Fibroblast of mammary gland (primary cell): ENCODE measurements around the gene TGFBI.

Experiments used
- DNase-seq: peaks from one replicate; pipeline ENCODE4 v3.0.0-alpha.2; 2010; ENCODE audit warnings: low read depth
- H3K4me3 ChIP-seq: 2 replicates; pipeline ENCODE4 v1.5.1; 2011; ENCODE audit warnings: low read depth, mild to moderate bottlenecking, low read length, moderate library complexity; ENCODE audit not compliant: control insufficient read depth
- TF ChIP-seq, protein P1 (sequence below): conservative IDR thresholded peaks from 2 replicates; pipeline ENCODE4 v1.5.1; 2011; ENCODE audit warnings: low read depth, low read length, inconsistent platforms; ENCODE audit not compliant: control insufficient read depth, insufficient read depth

The TGFBI gene

DNA sequence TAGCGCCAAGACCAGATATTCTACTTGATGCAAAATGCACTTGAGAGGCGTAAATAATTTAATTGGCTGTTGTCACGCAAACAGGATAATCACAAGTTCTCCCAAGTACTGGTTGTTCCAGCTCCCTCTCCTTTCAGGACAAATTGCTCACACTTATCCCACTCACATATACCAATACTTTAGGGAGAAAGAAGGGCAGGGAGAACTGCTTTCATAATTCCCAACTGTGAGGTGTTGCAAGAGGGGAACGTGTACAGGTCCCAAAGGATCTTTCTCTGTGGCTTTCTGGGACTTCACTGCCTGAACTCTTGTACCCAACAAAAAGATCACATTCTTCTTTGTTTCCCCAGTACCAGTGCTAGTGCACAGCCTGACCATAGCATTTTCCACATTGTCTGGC is 21.5 kb upstream of the TGFBI start:
- no peak overlapping the region for H3K4me3 ChIP-seq
- TF ChIP-seq, protein P1, sequence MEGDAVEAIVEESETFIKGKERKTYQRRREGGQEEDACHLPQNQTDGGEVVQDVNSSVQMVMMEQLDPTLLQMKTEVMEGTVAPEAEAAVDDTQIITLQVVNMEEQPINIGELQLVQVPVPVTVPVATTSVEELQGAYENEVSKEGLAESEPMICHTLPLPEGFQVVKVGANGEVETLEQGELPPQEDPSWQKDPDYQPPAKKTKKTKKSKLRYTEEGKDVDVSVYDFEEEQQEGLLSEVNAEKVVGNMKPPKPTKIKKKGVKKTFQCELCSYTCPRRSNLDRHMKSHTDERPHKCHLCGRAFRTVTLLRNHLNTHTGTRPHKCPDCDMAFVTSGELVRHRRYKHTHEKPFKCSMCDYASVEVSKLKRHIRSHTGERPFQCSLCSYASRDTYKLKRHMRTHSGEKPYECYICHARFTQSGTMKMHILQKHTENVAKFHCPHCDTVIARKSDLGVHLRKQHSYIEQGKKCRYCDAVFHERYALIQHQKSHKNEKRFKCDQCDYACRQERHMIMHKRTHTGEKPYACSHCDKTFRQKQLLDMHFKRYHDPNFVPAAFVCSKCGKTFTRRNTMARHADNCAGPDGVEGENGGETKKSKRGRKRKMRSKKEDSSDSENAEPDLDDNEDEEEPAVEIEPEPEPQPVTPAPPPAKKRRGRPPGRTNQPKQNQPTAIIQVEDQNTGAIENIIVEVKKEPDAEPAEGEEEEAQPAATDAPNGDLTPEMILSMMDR: no peak
- DNase-seq: peak; percentile 87

DNA sequence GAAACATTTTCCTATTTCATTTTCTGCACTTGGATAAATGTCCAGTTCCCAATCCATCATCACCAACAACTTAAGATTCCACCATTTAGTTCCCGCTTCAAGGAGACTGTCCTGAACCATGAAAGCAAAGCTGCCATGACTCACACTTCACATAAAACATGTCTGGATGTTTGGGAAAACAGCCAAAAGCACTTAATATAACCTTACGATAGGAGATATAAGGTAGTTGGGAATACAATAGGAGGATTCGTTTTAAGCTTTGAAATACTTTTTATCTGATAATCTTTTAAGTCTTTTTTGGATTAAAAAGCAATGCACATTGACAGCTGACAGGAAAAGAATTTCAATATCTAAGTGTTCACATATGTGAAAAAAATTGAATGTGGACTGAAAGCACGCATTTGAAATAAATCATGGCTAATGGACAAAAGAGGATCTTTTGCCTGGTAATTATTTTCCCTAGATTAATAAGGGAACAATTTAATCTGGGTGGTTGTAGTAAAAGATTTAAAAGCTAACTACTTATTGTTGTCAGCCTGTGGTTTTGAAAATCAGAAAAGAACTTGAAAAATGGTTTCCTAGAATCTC is 17.3 kb upstream of the TGFBI start:
- TF ChIP-seq, protein P1: no peak
- H3K4me3 ChIP-seq: no peak overlapping the region
- peak; percentile 88 for DNase-seq

DNA sequence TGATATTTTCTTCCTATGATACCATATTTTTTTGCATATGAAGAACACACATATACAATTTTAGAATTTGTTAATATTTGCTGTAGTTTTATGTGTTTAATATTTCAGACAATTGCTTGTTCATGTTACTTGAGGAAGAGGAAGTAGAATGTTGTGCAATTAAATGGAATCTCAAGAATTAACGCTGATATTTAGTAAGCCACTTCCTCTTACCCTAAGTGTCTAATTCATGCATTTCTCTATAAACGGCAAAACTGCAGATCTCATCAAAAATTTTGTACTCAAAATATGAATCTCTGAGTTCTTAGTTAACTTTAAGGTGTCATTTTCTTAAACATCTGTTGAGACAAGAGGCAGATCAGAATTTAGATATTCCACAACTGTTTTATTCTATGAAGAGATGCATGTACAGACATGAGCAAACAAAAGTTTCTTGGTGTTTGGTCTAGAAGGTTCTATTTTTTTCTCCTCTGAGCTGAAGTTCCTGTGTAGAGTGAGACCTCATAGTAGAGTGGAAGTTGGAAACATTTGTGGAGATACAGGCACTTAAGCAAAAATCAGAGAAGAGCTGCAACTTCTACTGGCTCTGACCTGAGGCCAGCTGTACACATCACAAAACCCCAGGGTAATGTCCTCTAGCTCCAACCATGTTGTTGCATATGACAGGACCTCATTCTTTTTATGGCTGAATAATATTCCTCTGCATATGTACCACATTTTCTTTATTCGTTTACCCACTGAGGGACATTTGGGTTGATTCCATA is 16.6 kb upstream of the TGFBI start:
- DNase-seq: peak; percentile 49
- TF ChIP-seq, protein P1: no peak
- H3K4me3 ChIP-seq: no peak overlapping the region

DNA sequence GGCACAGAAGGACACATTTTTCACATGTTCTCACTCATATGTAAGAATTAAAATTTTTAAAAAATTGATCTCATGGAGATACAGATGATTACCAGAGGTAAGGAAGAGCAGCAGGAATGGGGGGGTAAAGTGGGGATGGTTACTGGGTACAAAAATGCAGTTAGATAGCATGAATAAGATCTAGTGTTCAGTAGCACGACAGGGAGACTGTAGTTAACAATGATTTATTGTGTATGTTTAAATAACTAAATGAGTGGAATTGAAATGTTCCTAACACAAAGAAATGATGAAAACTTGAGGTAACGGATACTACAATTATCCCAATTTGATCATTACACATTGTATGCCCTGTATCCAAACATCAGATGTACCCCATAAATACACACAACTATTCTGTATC is 15.2 kb upstream of the TGFBI start:
- no peak overlapping the region for H3K4me3 ChIP-seq
- DNase-seq: no peak
- TF ChIP-seq, protein P1: no peak

DNA sequence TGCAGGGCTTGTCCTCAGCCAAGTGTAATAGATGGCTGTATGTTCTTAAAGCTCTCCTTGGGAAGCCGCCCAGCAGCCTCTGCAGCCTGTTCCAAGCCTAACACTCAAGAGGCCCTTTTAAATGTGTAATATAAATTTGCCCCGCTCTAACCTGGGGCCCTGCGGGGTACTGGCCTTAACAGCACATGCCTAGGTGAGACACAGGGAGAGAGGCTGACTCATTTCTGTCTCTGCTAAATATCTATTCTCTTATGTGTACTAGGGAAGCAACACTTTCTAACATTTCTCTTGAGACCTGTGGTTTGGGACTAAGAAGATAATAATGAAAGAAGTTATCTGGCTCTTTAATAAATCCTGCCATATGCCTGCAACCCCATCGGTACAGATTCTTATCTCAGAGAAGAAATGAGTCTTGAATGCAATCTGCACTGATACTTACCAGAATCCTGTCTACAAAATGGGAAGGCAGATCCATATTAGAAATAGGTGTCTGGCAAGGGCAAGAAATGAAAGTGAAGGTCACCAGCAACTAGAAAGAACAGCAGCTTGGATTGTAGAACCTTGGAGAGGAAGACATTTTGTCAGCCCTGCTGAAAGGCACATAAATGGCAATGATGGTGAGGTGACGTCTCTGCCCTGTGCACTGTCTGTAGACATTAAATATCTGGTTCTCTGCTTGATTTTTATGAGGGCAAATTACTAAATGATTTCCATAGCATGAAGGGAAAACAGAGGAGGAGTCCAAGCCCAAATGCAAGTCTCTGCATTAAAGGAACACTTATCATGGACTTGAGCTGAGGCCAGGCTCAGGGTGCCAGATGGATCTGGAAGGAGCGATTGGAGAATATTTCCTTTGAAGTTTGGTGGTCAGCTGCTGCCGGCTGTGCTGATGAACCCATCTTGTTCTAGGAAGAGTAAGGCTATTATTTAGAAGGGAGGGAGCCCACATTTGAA is 14.5 kb upstream of the TGFBI start:
- H3K4me3 ChIP-seq: no peak overlapping the region
- peak; percentile 88 for DNase-seq
- TF ChIP-seq, protein P1: no peak

DNA sequence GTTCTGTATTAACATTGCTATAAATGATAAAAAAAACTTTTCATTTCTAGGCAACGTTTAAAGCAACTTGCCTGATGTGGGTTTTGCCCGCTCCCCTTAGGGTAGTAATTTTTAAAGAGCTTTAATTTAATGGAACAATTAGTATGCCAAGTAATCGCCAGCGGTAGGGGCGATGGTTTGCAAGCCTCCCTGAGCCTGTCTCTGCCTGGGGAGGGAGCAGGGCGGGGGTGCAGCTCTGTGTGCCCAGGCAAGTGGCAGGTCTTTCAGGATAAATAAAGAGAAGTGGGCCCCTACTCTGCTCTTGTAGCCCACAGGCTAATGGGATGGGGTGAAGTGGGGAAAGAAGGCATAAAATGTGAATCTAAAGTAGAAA is 13.8 kb upstream of the TGFBI start:
- TF ChIP-seq, protein P1: no peak
- no peak for DNase-seq
- H3K4me3 ChIP-seq: no peak overlapping the region
